HEK293 (cell line): ENCODE results near the gene ARHGAP30.

Experiments used
- EGR2 ChIP-seq: fragments of 450-650 bp; formaldehyde crosslinking; IDR thresholded peaks from 2 replicates; pipeline ENCODE4 v1.5.1; 2016; ENCODE audit warnings: low read depth, missing biosample characterization, missing genetic modification characterization
- MYNN ChIP-seq: fragments of 450-650 bp; formaldehyde crosslinking; IDR thresholded peaks from 2 replicates; pipeline ENCODE4 v1.5.1; 2016; ENCODE audit warnings: missing biosample characterization, missing genetic modification characterization, borderline replicate concordance
- ZBTB20 ChIP-seq: fragments of 450-650 bp; formaldehyde crosslinking; IDR thresholded peaks from 2 replicates; pipeline ENCODE4 v1.5.1; 2016; ENCODE audit warnings: missing biosample characterization, missing genetic modification characterization
- ZBTB8A ChIP-seq: fragments of 450-650 bp; formaldehyde crosslinking; IDR thresholded peaks from 2 replicates; pipeline ENCODE4 v1.5.1; 2016; ENCODE audit warnings: missing biosample characterization, missing genetic modification characterization
- ZFHX2 ChIP-seq: fragments of 450-650 bp; formaldehyde crosslinking; conservative IDR thresholded peaks from 2 replicates; pipeline ENCODE4 v1.5.1; 2016; ENCODE audit warnings: missing biosample characterization, missing genetic modification characterization
- ZFP69B ChIP-seq: fragments of 450-650 bp; formaldehyde crosslinking; IDR thresholded peaks from 2 replicates; pipeline ENCODE4 v1.5.1; 2016; ENCODE audit warnings: missing biosample characterization, missing genetic modification characterization
- ZIC2 ChIP-seq: fragments of 450-650 bp; formaldehyde crosslinking; IDR thresholded peaks from 2 replicates; pipeline ENCODE4 v1.5.1; 2016; ENCODE audit warnings: missing biosample characterization, missing genetic modification characterization
- ZNF146 ChIP-seq: fragments of 450-650 bp; formaldehyde crosslinking; IDR thresholded peaks from 2 replicates; pipeline ENCODE4 v1.5.1; 2016; ENCODE audit warnings: missing biosample characterization, missing genetic modification characterization
- ZNF19 ChIP-seq: fragments of 450-650 bp; formaldehyde crosslinking; IDR thresholded peaks from 2 replicates; pipeline ENCODE4; 2016; ENCODE audit warnings: missing biosample characterization, missing genetic modification characterization, low read depth
- ZNF248 ChIP-seq: fragments of 450-650 bp; formaldehyde crosslinking; IDR thresholded peaks from 2 replicates; pipeline ENCODE4 v1.5.1; 2017; ENCODE audit warnings: missing biosample characterization, missing genetic modification characterization
- ZNF266 ChIP-seq: fragments of 450-650 bp; formaldehyde crosslinking; IDR thresholded peaks from 2 replicates; pipeline ENCODE4 v1.5.1; 2016; ENCODE audit warnings: missing biosample characterization, missing genetic modification characterization, low read depth
- ZNF335 ChIP-seq: fragments of 450-650 bp; formaldehyde crosslinking; conservative IDR thresholded peaks from 2 replicates; pipeline ENCODE4 v1.5.1; 2016; ENCODE audit warnings: missing biosample characterization, missing genetic modification characterization
- ZNF341 ChIP-seq: fragments of 450-650 bp; formaldehyde crosslinking; IDR thresholded peaks from 2 replicates; pipeline ENCODE4; 2016; ENCODE audit warnings: low read depth, missing biosample characterization, missing genetic modification characterization
- ZNF394 ChIP-seq: fragments of 450-650 bp; formaldehyde crosslinking; IDR thresholded peaks from 2 replicates; pipeline ENCODE4 v1.5.1; 2016; ENCODE audit warnings: missing biosample characterization, missing genetic modification characterization, mild to moderate bottlenecking, moderate library complexity, borderline replicate concordance
- ZNF544 ChIP-seq: fragments of 450-650 bp; formaldehyde crosslinking; IDR thresholded peaks from 2 replicates; pipeline ENCODE4 v1.5.0; 2017; ENCODE audit warnings: missing biosample characterization, missing genetic modification characterization
- ZNF585B ChIP-seq: fragments of 450-650 bp; formaldehyde crosslinking; IDR thresholded peaks from 2 replicates; pipeline ENCODE4 v1.5.1; 2016; ENCODE audit warnings: missing biosample characterization, missing genetic modification characterization
- ZNF629 ChIP-seq: fragments of 450-650 bp; formaldehyde crosslinking; IDR thresholded peaks from 2 replicates; pipeline ENCODE4 v1.5.1; 2017; ENCODE audit warnings: missing biosample characterization, missing genetic modification characterization
- ZNF658 ChIP-seq: fragments of 450-650 bp; formaldehyde crosslinking; IDR thresholded peaks from 2 replicates; pipeline ENCODE4; 2016; ENCODE audit warnings: missing biosample characterization, missing genetic modification characterization
- ZNF660 ChIP-seq: fragments of 450-650 bp; IDR thresholded peaks from 2 replicates; pipeline ENCODE4 v1.5.1; 2018; ENCODE audit warnings: missing biosample characterization, mild to moderate bottlenecking, missing genetic modification characterization
- TF ChIP-seq, protein P1 (sequence below): fragments of 450-650 bp; formaldehyde crosslinking; IDR thresholded peaks from 2 replicates; pipeline ENCODE4 v1.5.1; 2017; ENCODE audit warnings: missing biosample characterization, missing genetic modification characterization
- TF ChIP-seq, protein P2 (sequence below): fragments of 450-650 bp; formaldehyde crosslinking; IDR thresholded peaks from 2 replicates; pipeline ENCODE4 v1.5.1; 2016; ENCODE audit warnings: missing biosample characterization, missing genetic modification characterization
- TF ChIP-seq, protein P3 (sequence below): fragments of 450-650 bp; formaldehyde crosslinking; IDR thresholded peaks from 2 replicates; pipeline ENCODE4 v1.5.1; 2017; ENCODE audit warnings: missing biosample characterization, missing genetic modification characterization
- TF ChIP-seq, protein P4 (sequence below): fragments of 450-650 bp; formaldehyde crosslinking; IDR thresholded peaks from 2 replicates; pipeline ENCODE4 v1.5.1; 2016; ENCODE audit warnings: missing biosample characterization, missing genetic modification characterization
- TF ChIP-seq, protein P5 (sequence below): fragments of 450-650 bp; formaldehyde crosslinking; IDR thresholded peaks from 2 replicates; pipeline ENCODE4 v1.5.1; 2016; ENCODE audit warnings: missing biosample characterization, missing genetic modification characterization
- TF ChIP-seq, protein P6 (sequence below): fragments of 450-650 bp; formaldehyde crosslinking; IDR thresholded peaks from 2 replicates; pipeline ENCODE4 v1.5.1; 2016; ENCODE audit warnings: missing biosample characterization, missing genetic modification characterization

ARHGAP30 gene

DNA sequence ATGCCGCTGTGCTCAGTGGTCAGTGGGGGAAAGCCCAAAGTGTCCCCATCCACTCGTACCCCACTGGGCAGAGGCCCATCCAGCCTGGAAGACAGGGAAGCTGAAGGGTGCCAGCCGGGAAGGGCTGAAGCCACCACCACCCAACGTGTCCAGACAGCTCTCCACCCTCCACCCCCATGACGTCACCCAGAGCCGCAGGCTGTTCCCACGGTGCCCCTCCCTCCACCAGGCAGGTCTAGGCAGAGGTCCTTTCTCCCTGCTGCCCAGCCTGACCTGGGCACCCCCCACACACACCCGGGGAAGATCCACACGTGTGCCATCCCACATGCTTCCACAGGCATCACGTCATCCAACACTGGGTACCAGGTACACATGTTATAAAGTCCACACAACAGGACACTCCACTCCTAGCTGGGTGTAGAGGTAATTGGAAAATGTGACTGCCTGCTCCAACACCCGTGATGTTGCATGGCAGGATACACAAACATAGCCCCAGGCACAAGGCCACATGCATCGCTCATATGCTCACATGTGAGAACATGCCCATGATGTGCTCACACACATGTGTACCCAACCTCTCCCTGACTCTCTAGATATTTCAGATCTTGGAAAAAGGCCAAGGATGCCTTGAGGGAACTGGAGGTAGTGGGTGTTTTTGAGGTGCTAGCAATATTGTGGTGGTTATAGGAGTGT is 5.1 kb upstream of the ARHGAP30 start (continued):
- TF ChIP-seq, protein P1, sequence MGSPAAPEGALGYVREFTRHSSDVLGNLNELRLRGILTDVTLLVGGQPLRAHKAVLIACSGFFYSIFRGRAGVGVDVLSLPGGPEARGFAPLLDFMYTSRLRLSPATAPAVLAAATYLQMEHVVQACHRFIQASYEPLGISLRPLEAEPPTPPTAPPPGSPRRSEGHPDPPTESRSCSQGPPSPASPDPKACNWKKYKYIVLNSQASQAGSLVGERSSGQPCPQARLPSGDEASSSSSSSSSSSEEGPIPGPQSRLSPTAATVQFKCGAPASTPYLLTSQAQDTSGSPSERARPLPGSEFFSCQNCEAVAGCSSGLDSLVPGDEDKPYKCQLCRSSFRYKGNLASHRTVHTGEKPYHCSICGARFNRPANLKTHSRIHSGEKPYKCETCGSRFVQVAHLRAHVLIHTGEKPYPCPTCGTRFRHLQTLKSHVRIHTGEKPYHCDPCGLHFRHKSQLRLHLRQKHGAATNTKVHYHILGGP (tag by site-specific recombination): no peak
- TF ChIP-seq EGR2 (tag by site-specific recombination): peak; percentile 12; the same call in 1 of the 2 replicates
- no peak for TF ChIP-seq ZNF544 (tag by site-specific recombination)
- TF ChIP-seq ZFHX2 (tag by site-specific recombination): peak; percentile 59
- TF ChIP-seq, protein P2, sequence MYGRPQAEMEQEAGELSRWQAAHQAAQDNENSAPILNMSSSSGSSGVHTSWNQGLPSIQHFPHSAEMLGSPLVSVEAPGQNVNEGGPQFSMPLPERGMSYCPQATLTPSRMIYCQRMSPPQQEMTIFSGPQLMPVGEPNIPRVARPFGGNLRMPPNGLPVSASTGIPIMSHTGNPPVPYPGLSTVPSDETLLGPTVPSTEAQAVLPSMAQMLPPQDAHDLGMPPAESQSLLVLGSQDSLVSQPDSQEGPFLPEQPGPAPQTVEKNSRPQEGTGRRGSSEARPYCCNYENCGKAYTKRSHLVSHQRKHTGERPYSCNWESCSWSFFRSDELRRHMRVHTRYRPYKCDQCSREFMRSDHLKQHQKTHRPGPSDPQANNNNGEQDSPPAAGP (tag by site-specific recombination): peak; percentile 81
- TF ChIP-seq ZBTB20 (tag by site-specific recombination): peak; percentile 41; the same call in 1 of the 2 replicates
- no peak for TF ChIP-seq ZNF19
- TF ChIP-seq MYNN (tag by site-specific recombination): no peak
- TF ChIP-seq, protein P3, sequence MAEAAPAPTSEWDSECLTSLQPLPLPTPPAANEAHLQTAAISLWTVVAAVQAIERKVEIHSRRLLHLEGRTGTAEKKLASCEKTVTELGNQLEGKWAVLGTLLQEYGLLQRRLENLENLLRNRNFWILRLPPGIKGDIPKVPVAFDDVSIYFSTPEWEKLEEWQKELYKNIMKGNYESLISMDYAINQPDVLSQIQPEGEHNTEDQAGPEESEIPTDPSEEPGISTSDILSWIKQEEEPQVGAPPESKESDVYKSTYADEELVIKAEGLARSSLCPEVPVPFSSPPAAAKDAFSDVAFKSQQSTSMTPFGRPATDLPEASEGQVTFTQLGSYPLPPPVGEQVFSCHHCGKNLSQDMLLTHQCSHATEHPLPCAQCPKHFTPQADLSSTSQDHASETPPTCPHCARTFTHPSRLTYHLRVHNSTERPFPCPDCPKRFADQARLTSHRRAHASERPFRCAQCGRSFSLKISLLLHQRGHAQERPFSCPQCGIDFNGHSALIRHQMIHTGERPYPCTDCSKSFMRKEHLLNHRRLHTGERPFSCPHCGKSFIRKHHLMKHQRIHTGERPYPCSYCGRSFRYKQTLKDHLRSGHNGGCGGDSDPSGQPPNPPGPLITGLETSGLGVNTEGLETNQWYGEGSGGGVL (tag by site-specific recombination): peak; percentile 39; the same call in 1 of the 2 replicates
- no peak for TF ChIP-seq ZNF658 (tag by site-specific recombination)
- 0 out of 2 replicates have a peak, but pooled peaks have one; percentile 3 for TF ChIP-seq ZNF585B
- TF ChIP-seq, protein P4, sequence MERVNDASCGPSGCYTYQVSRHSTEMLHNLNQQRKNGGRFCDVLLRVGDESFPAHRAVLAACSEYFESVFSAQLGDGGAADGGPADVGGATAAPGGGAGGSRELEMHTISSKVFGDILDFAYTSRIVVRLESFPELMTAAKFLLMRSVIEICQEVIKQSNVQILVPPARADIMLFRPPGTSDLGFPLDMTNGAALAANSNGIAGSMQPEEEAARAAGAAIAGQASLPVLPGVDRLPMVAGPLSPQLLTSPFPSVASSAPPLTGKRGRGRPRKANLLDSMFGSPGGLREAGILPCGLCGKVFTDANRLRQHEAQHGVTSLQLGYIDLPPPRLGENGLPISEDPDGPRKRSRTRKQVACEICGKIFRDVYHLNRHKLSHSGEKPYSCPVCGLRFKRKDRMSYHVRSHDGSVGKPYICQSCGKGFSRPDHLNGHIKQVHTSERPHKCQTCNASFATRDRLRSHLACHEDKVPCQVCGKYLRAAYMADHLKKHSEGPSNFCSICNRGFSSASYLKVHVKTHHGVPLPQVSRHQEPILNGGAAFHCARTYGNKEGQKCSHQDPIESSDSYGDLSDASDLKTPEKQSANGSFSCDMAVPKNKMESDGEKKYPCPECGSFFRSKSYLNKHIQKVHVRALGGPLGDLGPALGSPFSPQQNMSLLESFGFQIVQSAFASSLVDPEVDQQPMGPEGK (tag by site-specific recombination): no peak
- TF ChIP-seq, protein P5, sequence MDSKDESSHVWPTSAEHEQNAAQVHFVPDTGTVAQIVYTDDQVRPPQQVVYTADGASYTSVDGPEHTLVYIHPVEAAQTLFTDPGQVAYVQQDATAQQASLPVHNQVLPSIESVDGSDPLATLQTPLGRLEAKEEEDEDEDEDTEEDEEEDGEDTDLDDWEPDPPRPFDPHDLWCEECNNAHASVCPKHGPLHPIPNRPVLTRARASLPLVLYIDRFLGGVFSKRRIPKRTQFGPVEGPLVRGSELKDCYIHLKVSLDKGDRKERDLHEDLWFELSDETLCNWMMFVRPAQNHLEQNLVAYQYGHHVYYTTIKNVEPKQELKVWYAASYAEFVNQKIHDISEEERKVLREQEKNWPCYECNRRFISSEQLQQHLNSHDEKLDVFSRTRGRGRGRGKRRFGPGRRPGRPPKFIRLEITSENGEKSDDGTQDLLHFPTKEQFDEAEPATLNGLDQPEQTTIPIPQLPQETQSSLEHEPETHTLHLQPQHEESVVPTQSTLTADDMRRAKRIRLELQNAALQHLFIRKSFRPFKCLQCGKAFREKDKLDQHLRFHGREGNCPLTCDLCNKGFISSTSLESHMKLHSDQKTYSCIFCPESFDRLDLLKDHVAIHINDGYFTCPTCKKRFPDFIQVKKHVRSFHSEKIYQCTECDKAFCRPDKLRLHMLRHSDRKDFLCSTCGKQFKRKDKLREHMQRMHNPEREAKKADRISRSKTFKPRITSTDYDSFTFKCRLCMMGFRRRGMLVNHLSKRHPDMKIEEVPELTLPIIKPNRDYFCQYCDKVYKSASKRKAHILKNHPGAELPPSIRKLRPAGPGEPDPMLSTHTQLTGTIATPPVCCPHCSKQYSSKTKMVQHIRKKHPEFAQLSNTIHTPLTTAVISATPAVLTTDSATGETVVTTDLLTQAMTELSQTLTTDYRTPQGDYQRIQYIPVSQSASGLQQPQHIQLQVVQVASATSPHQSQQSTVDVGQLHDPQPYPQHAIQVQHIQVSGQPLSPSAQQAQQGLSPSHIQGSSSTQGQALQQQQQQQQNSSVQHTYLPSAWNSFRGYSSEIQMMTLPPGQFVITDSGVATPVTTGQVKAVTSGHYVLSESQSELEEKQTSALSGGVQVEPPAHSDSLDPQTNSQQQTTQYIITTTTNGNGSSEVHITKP (tag by site-specific recombination): peak; percentile 62
- TF ChIP-seq, protein P6, sequence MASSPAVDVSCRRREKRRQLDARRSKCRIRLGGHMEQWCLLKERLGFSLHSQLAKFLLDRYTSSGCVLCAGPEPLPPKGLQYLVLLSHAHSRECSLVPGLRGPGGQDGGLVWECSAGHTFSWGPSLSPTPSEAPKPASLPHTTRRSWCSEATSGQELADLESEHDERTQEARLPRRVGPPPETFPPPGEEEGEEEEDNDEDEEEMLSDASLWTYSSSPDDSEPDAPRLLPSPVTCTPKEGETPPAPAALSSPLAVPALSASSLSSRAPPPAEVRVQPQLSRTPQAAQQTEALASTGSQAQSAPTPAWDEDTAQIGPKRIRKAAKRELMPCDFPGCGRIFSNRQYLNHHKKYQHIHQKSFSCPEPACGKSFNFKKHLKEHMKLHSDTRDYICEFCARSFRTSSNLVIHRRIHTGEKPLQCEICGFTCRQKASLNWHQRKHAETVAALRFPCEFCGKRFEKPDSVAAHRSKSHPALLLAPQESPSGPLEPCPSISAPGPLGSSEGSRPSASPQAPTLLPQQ (tag by site-specific recombination): peak; percentile 58
- peak; percentile 26 for TF ChIP-seq ZNF335 (tag by site-specific recombination)
- no peak for TF ChIP-seq ZNF146 (tag by site-specific recombination)
- TF ChIP-seq ZNF629 (tag by site-specific recombination): peak; percentile 71
- TF ChIP-seq ZNF266 (tag by site-specific recombination): no peak
- peak; percentile 25; the same call in 1 of the 2 replicates for TF ChIP-seq ZBTB8A (tag by site-specific recombination)
- peak; percentile 90 for TF ChIP-seq ZNF341 (tag by site-specific recombination)
- TF ChIP-seq ZIC2 (tag by site-specific recombination): peak; percentile 45
- TF ChIP-seq ZNF248 (tag by site-specific recombination): no peak
- no peak for TF ChIP-seq ZNF660 (tag by site-specific recombination)
- TF ChIP-seq ZFP69B (tag by site-specific recombination): peak; percentile 17; the same call in 1 of the 2 replicates
- TF ChIP-seq ZNF394: peak; percentile 22; the same call in 1 of the 2 replicates
- TF ChIP-seq, all 188 proteins: peak for 27
